ENCODE data around the gene CCDC9B.

Gene CCDC9B

GRCh38 chr15:40302288-40302886, 38.4 kb downstream of the CCDC9B start:
- Histone ChIP-seq H3K4me3 (ENCODE audit: low read depth in 1 of 2, low read length in 2 of 2) (no peak overlapping the region), H3K4me1 (ENCODE audit: control insufficient read depth in 1 of 2, insufficient read depth in 2 of 2, low read length in 2 of 2) (peaks cover 0 to 8% of the 10 kb centered on the region in 2 donors), H3K36me3 (ENCODE audit: control insufficient read depth in 1 of 2, insufficient read depth in 2 of 2, low read length in 2 of 2) (no peaks in the 10 kb centered on the region), H3K9me3 (ENCODE audit: control insufficient read depth in 1 of 2, low read length in 2 of 2) (peaks cover 0 to 9% of the 10 kb centered on the region in 2 donors), H3K27me3 (ENCODE audit: low read depth, low read length) (no peaks in the 10 kb centered on the region), H3K27ac (ENCODE audit: low read length) (no peak overlapping the region)

GRCh38 chr15:40301467-40302179, 39.1 kb downstream of the CCDC9B start:
- H3K36me3 ChIP-seq (ENCODE audit: control insufficient read depth in 1 of 2, insufficient read depth in 2 of 2, low read length in 2 of 2): no peaks in the 10 kb centered on the region
- H3K4me1 ChIP-seq (ENCODE audit: control insufficient read depth in 1 of 2, insufficient read depth in 2 of 2, low read length in 2 of 2): peaks cover 0 to 4% of the 10 kb centered on the region in 2 donors
- peaks cover 0 to 9% of the 10 kb centered on the region in 2 donors for H3K9me3 ChIP-seq (ENCODE audit: control insufficient read depth in 1 of 2, low read length in 2 of 2)
- no peaks in the 10 kb centered on the region for H3K27me3 ChIP-seq (ENCODE audit: low read depth, low read length)
- no peak overlapping the region for H3K4me3 ChIP-seq (ENCODE audit: low read depth in 1 of 2, low read length in 2 of 2)
- H3K27ac ChIP-seq (ENCODE audit: low read length): no peak overlapping the region

- Histone ChIP-seq H3K27me3 (ENCODE audit: low read depth, low read length) (no peaks in the 10 kb centered on the region), H3K4me1 (ENCODE audit: control insufficient read depth in 1 of 2, insufficient read depth in 2 of 2, low read length in 2 of 2) (peaks cover 0 to 6% of the 10 kb centered on the region in 2 donors), H3K4me3 (ENCODE audit: low read depth in 1 of 2, low read length in 2 of 2) (no peak overlapping the region), H3K36me3 (ENCODE audit: control insufficient read depth in 1 of 2, insufficient read depth in 2 of 2, low read length in 2 of 2) (no peaks in the 10 kb centered on the region), H3K9me3 (ENCODE audit: control insufficient read depth in 1 of 2, low read length in 2 of 2) (peaks cover 0 to 9% of the 10 kb centered on the region in 2 donors), H3K27ac (ENCODE audit: low read length) (no peak overlapping the region)
Measured at GRCh38 chr15:40300771-40301170, 40.0 kb downstream of the CCDC9B start.

GRCh38 chr15:40300367-40300766, 40.4 kb downstream of the CCDC9B start:
- H3K4me1 ChIP-seq (ENCODE audit: control insufficient read depth in 1 of 2, insufficient read depth in 2 of 2, low read length in 2 of 2): peaks cover 0 to 10% of the 10 kb centered on the region in 2 donors
- no peak overlapping the region for H3K4me3 ChIP-seq (ENCODE audit: low read depth in 1 of 2, low read length in 2 of 2)
- H3K27me3 ChIP-seq (ENCODE audit: low read depth, low read length): no peaks in the 10 kb centered on the region
- H3K27ac ChIP-seq (ENCODE audit: low read length): no peak overlapping the region
- H3K9me3 ChIP-seq (ENCODE audit: control insufficient read depth in 1 of 2, low read length in 2 of 2): peaks cover 0 to 9% of the 10 kb centered on the region in 2 donors
- H3K36me3 ChIP-seq (ENCODE audit: control insufficient read depth in 1 of 2, insufficient read depth in 2 of 2, low read length in 2 of 2): no peaks in the 10 kb centered on the region

GRCh38 chr15:40298216-40298935, 42.4 kb downstream of the CCDC9B start:
- H3K36me3 ChIP-seq (ENCODE audit: control insufficient read depth in 1 of 2, insufficient read depth in 2 of 2, low read length in 2 of 2): no peaks in the 10 kb centered on the region

GRCh38 chr15:40297356-40297755, 43.4 kb downstream of the CCDC9B start:
- no peaks in the 10 kb centered on the region for H3K27me3 ChIP-seq (ENCODE audit: low read depth, low read length)
- peaks cover 0 to 9% of the 10 kb centered on the region in 2 donors for H3K9me3 ChIP-seq (ENCODE audit: control insufficient read depth in 1 of 2, low read length in 2 of 2)
- H3K36me3 ChIP-seq (ENCODE audit: control insufficient read depth in 1 of 2, insufficient read depth in 2 of 2, low read length in 2 of 2): no peaks in the 10 kb centered on the region
- peaks cover 0 to 13% of the 10 kb centered on the region in 2 donors for H3K4me1 ChIP-seq (ENCODE audit: control insufficient read depth in 1 of 2, insufficient read depth in 2 of 2, low read length in 2 of 2)
- H3K4me3 ChIP-seq (ENCODE audit: low read depth in 1 of 2, low read length in 2 of 2): no peak overlapping the region
- H3K27ac ChIP-seq (ENCODE audit: low read length): no peak overlapping the region

More at GRCh38 chr15:40298216-40298935, 42.4 kb downstream of the CCDC9B start:
- Histone ChIP-seq H3K27ac (ENCODE audit: low read length) (no peak overlapping the region), H3K4me3 (ENCODE audit: low read depth in 1 of 2, low read length in 2 of 2) (no peak overlapping the region), H3K4me1 (ENCODE audit: control insufficient read depth in 1 of 2, insufficient read depth in 2 of 2, low read length in 2 of 2) (peaks cover 0 to 13% of the 10 kb centered on the region in 2 donors), H3K27me3 (ENCODE audit: low read depth, low read length) (no peaks in the 10 kb centered on the region), H3K9me3 (ENCODE audit: control insufficient read depth in 1 of 2, low read length in 2 of 2) (peaks cover 0 to 9% of the 10 kb centered on the region in 2 donors)

GRCh38 chr15:40296561-40297230, 44.0 kb downstream of the CCDC9B start:
- Histone ChIP-seq H3K27ac (ENCODE audit: low read length) (no peak overlapping the region), H3K4me3 (ENCODE audit: low read depth in 1 of 2, low read length in 2 of 2) (no peak overlapping the region), H3K9me3 (ENCODE audit: control insufficient read depth in 1 of 2, low read length in 2 of 2) (peaks cover 0 to 9% of the 10 kb centered on the region in 2 donors), H3K27me3 (ENCODE audit: low read depth, low read length) (peaks cover 3% of the 10 kb centered on the region), H3K36me3 (ENCODE audit: control insufficient read depth in 1 of 2, insufficient read depth in 2 of 2, low read length in 2 of 2) (no peaks in the 10 kb centered on the region), H3K4me1 (ENCODE audit: control insufficient read depth in 1 of 2, insufficient read depth in 2 of 2, low read length in 2 of 2) (peaks cover 0 to 10% of the 10 kb centered on the region in 2 donors)

- no peak overlapping the region for H3K27ac ChIP-seq (ENCODE audit: low read length)
- peaks cover 3% of the 10 kb centered on the region for H3K27me3 ChIP-seq (ENCODE audit: low read depth, low read length)
- no peaks in the 10 kb centered on the region for H3K36me3 ChIP-seq (ENCODE audit: control insufficient read depth in 1 of 2, insufficient read depth in 2 of 2, low read length in 2 of 2)
- H3K4me1 ChIP-seq (ENCODE audit: control insufficient read depth in 1 of 2, insufficient read depth in 2 of 2, low read length in 2 of 2): peaks cover 0 to 16% of the 10 kb centered on the region in 2 donors
- peaks cover 0 to 9% of the 10 kb centered on the region in 2 donors for H3K9me3 ChIP-seq (ENCODE audit: control insufficient read depth in 1 of 2, low read length in 2 of 2)
- H3K4me3 ChIP-seq (ENCODE audit: low read depth in 1 of 2, low read length in 2 of 2): no peak overlapping the region
Measured at GRCh38 chr15:40295877-40296560, 44.7 kb downstream of the CCDC9B start.

- H3K27ac ChIP-seq (ENCODE audit: low read length): no peak overlapping the region
- peaks cover 0 to 22% of the 10 kb centered on the region in 2 donors for H3K4me1 ChIP-seq (ENCODE audit: control insufficient read depth in 1 of 2, insufficient read depth in 2 of 2, low read length in 2 of 2)
- peaks cover 0 to 2% of the 10 kb centered on the region in 2 donors for H3K9me3 ChIP-seq (ENCODE audit: control insufficient read depth in 1 of 2, low read length in 2 of 2)
- H3K4me3 ChIP-seq (ENCODE audit: low read depth in 1 of 2, low read length in 2 of 2): no peak overlapping the region
- H3K27me3 ChIP-seq (ENCODE audit: low read depth, low read length): peaks cover 3% of the 10 kb centered on the region
- H3K36me3 ChIP-seq (ENCODE audit: control insufficient read depth in 1 of 2, insufficient read depth in 2 of 2, low read length in 2 of 2): no peaks in the 10 kb centered on the region
Measured at GRCh38 chr15:40295297-40295696, 45.4 kb downstream of the CCDC9B start.

GRCh38 chr15:40293905-40294895, 46.5 kb downstream of the CCDC9B start:
- H3K4me3 ChIP-seq (ENCODE audit: low read depth in 1 of 2, low read length in 2 of 2): no peak overlapping the region
- peaks cover 3% of the 10 kb centered on the region for H3K27me3 ChIP-seq (ENCODE audit: low read depth, low read length)
- no peaks in the 10 kb centered on the region for H3K36me3 ChIP-seq (ENCODE audit: control insufficient read depth in 1 of 2, insufficient read depth in 2 of 2, low read length in 2 of 2)
- H3K27ac ChIP-seq (ENCODE audit: low read length): no peak overlapping the region
- no peaks in the 10 kb centered on the region for H3K9me3 ChIP-seq (ENCODE audit: control insufficient read depth in 1 of 2, low read length in 2 of 2)
- peaks cover 0 to 22% of the 10 kb centered on the region in 2 donors for H3K4me1 ChIP-seq (ENCODE audit: control insufficient read depth in 1 of 2, insufficient read depth in 2 of 2, low read length in 2 of 2)
